ENCODE results near the gene SF1.

SF1 gene

DNA sequence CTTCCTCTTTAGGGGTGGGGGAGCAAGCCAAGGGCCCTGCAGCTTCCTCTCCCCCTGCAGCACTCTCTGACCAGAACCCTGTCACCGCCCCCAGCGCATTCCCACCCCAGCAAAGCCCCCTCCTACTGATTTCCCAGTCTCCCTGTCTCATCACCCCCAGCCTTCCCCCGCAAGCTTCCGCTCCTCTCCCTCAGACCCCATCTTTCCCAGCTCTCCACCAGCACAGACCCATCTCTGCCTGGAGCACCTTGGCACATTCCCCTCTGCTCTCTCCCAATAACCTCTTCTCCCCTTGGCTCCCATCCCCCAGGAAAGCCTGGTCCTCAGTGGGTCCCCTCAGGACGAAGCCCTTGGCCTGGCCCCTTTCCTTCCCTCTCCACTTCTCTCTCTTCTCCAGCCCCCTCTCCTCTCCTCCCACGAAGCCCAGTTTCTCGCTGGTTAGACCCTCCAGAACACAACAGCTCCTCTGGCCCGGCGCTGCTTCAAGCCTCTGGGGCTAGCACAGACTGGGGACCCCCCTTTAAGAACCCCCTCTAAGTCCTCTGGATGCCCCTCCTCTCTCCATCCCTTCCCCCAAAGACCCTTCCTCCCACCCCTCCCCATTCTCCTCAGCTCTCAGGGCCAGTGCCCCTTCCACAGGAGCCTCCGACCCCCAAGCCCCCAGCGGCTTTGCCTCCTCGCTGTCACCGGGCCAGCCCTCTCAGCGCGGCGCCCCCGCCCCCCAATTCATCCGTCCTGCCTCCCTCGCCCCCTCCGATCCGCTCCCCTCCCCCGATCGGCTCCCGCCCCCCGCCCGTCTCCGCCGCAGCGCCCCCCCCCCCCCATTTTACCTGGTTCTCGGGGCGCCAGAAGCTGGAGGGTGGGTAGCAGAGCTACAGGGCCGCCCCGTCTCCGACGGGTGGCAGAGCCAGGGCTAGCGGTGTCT is 55.9 kb downstream of the SF1 start:
- no peak for DNase-seq

- DNase-seq = no peak
Observed at GRCh38 chr11:64721359-64721699, 57.0 kb downstream of the SF1 start.

- no peak for DNase-seq
Observed at GRCh38 chr11:64720640-64721358, 57.5 kb downstream of the SF1 start.

DNA sequence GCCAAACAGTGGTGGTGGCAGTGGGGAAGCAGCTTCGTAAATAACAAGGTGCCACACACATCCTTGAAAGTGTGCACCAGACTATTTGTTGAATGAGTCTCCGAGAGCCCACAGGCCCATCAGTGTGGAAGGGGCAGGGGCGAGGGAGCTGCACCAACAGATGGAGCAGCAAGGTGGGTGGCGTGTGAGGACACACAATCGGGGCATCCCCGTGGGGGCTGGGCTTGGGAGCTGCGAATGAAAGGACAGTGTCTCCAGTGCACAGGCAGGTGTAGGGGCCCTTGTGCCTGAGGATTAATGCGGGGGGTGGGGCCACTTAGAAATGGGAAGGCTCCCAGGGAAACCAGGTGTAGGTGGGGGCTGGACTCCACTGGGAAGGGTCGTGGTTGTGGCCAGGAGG is 58.2 kb downstream of the SF1 start:
- no peak for DNase-seq

- no peak for DNase-seq
Observed at GRCh38 chr11:64719406-64719805, 58.9 kb downstream of the SF1 start.

DNA sequence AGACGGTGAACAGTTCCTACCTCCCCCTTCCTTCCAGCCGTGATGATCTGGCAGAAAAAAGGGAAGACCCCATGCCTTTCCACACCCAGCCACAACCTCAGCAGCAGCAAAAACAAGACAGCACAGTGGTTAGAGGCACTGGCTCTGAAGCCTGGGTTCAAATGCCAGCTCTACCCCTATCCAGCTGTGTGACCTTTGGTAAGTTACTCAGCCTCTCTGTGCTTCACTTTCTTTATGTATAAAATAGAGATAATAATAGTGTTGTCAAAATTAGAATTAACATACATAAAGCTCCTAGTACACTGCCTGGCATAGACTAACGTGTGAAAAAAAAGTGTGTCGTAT is 59.6 kb downstream of the SF1 start:
- no peak for DNase-seq

- no peak for DNase-seq
Observed at GRCh38 chr11:64718084-64718779, 60.1 kb downstream of the SF1 start.

GRCh38 chr11:64717268-64717578 is 61.1 kb downstream of the SF1 start:
- no peak for DNase-seq

DNA sequence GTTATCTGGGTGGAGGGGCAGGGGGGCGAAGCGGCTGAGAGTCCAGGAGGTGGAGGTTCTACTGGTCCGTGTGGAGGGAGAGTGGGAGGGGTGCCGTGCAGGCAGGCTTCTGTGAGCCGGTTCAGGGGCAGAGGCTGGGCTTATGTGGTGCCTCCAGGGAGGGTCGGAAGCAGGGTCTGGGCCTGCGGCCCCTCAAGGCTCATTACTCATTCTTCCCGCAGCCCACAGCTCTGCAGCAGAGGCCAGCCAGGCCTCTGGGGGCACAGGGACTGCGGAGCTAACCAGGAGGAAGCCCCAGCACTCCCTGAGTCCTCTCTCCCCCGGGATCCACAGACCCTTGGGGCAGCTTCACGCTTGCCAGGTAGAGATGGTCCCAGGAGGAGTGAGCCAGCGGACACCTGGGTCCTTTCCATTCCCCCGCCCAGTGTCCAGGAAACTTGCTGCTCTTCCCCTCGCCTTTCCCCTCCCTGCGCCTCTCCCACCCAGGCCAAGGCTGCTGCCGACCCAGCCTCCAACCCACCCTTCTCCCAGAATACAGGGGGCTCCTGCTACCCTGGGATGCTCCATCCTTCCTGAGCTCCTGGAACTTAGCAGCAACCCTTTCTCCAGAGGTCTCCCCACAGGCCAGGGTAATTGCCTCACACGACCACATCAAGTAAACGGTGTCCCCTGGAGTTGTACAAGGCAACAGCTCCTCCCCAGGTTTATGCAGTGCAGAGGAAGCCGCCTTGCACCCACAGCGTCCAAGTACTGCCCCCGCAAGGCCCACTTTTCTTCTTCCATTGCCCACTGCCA is 61.7 kb downstream of the SF1 start:
- no peak for DNase-seq

- DNase-seq = no peak
Observed at GRCh38 chr11:64715756-64716472, 62.4 kb downstream of the SF1 start.

DNA sequence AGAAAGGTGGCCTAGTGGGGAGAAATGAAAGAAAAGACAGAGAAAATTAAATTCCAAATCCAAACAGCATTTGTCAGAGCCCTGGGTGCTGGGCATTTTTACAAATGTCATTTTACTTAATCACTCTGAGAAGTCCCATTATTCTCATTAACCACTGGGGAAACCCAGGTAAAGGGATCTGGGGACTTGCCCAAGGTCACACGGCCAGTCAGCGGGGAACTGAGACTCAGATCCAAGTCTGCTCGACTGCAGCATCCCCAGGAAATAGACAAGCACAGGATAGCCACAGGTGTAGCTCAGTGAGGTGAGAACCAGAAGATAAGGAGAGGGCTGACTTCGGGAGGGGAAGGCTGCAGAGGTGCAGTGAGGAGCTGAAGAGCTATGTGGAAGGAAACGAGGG is 63.2 kb downstream of the SF1 start:
- no peak for DNase-seq

GRCh38 chr11:64714666-64715065 is 63.7 kb downstream of the SF1 start:
- DNase-seq = no peak

All from hematopoietic multipotent progenitor cell treated with erythropoietin and hydrocortisone succinate and interleukin-3 and kit ligand, for 8 days (in vitro differentiated cells).